Suprapubic skin (tissue), 4 donors: ENCODE data around the gene UBE2QL1.

Experiments
- CTCF ChIP-seq, 2 donors: fragments of 200-600 bp in 1 of 2; fragments of 450-650 bp in 1 of 2; sonication (generic) in 1 of 2; IDR thresholded peaks; one replicate each; pipeline ENCODE4 v1.5.1; 2016 to 2019; ENCODE audit warnings: antibody characterized with exemption in 2 of 2, mild to moderate bottlenecking in 1 of 2, moderate library complexity in 1 of 2
- EP300 ChIP-seq: sonication (generic); formaldehyde crosslinking; IDR thresholded peaks from one replicate; pipeline ENCODE4 v1.6.1; 2017; ENCODE audit warnings: antibody characterized with exemption
- POLR2A ChIP-seq, 2 donors: fragments of 450-650 bp; IDR thresholded peaks; one replicate each; pipeline ENCODE4 v1.6.1; 2017; ENCODE audit warnings: antibody characterized with exemption in 2 of 2, mild to moderate bottlenecking in 2 of 2, moderate library complexity in 2 of 2
- POLR2AphosphoS5 ChIP-seq, 3 donors: sonication (generic); formaldehyde crosslinking; IDR thresholded peaks; one replicate each; pipeline ENCODE4 v1.6.1; 2017; ENCODE audit warnings: antibody characterized with exemption in 3 of 3

GRCh38 chr5:6486074-6486473, 37.4 kb downstream of the UBE2QL1 start:
- TF ChIP-seq CTCF (IDR thresholded peaks at IDR 0.05): no peak
- no peak for TF ChIP-seq POLR2AphosphoS5 (IDR thresholded peaks at IDR 0.05)
- TF ChIP-seq EP300: no peak
- no peak for TF ChIP-seq POLR2A (IDR thresholded peaks at IDR 0.05)
